GM21576 (cell line): ENCODE results near the gene MARCHF6.

ENCODE experiments used
- ATAC-seq: cut with Tn5 transposase; IDR thresholded peaks from one replicate; pipeline ENCODE4 v1.9.1; 2021; ENCODE audit warnings: mild to moderate bottlenecking, moderate library complexity; ENCODE audit not compliant: unreplicated experiment

MARCHF6 gene, protein sequence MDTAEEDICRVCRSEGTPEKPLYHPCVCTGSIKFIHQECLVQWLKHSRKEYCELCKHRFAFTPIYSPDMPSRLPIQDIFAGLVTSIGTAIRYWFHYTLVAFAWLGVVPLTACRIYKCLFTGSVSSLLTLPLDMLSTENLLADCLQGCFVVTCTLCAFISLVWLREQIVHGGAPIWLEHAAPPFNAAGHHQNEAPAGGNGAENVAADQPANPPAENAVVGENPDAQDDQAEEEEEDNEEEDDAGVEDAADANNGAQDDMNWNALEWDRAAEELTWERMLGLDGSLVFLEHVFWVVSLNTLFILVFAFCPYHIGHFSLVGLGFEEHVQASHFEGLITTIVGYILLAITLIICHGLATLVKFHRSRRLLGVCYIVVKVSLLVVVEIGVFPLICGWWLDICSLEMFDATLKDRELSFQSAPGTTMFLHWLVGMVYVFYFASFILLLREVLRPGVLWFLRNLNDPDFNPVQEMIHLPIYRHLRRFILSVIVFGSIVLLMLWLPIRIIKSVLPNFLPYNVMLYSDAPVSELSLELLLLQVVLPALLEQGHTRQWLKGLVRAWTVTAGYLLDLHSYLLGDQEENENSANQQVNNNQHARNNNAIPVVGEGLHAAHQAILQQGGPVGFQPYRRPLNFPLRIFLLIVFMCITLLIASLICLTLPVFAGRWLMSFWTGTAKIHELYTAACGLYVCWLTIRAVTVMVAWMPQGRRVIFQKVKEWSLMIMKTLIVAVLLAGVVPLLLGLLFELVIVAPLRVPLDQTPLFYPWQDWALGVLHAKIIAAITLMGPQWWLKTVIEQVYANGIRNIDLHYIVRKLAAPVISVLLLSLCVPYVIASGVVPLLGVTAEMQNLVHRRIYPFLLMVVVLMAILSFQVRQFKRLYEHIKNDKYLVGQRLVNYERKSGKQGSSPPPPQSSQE

DNA sequence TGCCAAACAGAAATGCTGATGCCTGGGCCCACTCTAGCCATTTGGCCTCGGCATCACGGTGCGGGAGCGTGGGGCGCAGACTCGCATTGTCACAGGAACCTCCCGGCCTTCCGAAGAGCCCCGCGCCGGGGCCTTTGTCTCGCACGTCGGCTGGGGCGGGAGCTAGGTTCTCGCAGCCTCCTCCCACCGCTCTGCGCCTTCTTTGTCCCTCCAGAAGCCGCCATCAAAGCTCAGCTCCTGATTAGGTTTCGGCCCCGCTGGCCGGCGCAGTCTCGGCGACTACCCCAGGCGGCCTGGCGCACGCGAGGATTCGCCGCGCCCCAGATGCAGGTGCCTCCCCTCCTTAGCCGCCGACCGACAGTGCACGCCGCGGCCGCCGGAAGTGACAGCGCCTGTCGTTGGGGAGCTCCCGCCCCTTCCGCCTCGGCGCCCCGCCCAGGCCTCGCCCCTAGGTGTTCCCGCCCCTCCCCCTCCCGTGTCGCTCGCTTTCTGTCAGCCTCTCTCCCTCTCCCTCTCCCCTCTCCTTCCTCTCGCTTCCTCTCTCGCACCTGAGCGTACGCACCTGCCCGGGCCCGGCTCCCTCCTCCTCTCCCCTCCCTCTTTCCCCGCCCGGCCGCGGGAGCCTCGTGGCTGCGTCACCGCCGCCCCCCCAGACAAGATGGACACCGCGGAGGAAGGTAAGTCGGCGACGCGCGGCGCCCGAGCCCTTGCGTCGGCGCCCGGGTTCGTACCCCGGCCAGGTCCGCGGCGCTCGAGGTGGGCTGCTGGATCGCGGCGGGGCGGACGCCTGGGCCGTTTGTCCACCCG, at the start of gene MARCHF6:
Gene MARCHF6, plus strand, starts transcription at position 455 of the 807 bp plus-strand sequence. Its CDS starts 204 bp downstream, at position 659.
- ATAC-seq = peak; percentile 81

DNA sequence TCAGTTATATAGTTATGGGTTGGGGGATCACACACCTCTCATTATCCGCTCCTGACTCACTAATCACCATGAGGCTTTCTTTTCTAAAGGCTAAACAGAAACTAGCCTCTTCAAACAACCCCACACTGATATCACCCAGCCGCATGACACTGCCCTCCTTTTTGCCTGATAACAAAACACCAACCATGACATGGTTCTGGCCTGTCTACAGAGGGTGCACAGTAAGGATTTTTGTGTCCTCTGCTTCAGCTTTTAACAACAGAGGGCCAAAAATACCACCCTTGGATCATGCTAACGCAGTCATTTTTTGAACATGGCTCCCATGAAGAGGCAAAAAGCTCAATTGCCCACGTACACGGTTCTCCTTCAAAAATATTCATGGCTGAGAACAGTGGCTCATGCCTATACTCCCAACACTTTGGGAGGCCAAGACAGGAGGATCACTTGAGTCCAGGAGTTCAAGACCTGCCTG, 49.8 kb upstream of the MARCHF6 start:
- ATAC-seq = no peak

- no peak for ATAC-seq
Measured at GRCh38 chr5:10304932-10305331, 48.6 kb upstream of the MARCHF6 start.

DNA sequence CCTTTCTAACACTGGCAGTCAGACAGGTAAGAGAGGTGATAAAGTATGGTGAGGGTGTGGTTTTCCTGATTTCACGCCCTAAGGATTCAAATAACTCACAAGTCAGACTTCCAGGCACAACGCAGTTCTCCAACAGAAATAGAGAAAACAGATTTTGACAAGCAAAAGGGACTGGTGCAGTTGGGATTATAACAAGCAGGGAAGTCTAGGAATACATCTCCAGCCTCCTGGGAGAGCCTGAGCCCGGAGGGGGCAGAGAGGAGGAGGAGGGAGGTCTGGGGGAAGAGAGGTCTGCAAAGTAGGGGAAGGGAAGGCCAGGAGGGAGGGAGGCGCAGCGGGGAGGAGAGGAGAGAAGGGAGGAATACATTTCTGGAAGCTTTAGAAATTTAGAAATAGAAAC, 47.4 kb upstream of the MARCHF6 start:
- no peak for ATAC-seq

DNA sequence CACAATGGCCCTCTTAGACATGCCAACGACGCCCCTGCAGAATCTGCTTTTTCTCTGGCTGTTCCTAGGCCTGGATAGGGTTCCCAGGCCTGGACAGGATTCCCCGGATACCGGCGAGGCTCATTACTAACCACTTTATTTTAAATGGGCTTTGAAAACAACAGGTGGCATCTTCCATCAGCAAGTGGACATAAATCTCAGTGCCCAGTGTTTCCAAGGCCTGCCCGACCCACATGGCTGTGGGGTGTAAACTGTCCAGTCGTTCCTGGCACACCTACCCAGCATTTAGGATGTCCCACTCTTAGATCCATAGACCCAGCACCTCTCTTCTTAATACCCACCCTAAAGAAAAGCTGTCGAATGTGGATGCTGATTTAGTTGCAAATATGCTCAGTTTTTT, 46.7 kb upstream of the MARCHF6 start:
- ATAC-seq = no peak

- peak; percentile 60 for ATAC-seq
Measured at GRCh38 chr5:10307206-10308148, 46.0 kb upstream of the MARCHF6 start, which contains the start of gene CMBL. Gene CMBL, minus strand, starts transcription at chr5:10307902. Its CDS starts 17,140 bp downstream, at chr5:10290762.

DNA sequence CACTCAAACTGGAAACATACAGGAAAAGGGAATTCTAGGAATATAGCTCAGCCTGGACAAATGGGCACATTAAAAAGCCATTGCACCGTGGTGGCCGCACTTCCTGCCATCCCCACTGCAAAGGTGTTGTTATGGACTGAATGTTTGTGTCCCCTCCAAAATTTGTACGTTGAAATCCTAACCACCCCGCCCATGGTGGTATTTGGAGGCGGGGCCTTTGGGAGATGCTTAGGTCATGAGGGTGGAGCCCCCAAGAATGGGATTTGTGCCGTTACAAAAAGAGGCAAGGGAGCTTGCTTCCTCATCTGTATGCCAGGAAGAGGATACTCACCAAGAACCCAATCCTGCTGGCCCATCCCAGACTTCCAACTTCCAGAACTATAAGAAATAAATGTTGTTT, 44.7 kb upstream of the MARCHF6 start:
- ATAC-seq = no peak

GRCh38 chr5:10310066-10310779, 43.3 kb upstream of the MARCHF6 start:
- no peak for ATAC-seq

DNA sequence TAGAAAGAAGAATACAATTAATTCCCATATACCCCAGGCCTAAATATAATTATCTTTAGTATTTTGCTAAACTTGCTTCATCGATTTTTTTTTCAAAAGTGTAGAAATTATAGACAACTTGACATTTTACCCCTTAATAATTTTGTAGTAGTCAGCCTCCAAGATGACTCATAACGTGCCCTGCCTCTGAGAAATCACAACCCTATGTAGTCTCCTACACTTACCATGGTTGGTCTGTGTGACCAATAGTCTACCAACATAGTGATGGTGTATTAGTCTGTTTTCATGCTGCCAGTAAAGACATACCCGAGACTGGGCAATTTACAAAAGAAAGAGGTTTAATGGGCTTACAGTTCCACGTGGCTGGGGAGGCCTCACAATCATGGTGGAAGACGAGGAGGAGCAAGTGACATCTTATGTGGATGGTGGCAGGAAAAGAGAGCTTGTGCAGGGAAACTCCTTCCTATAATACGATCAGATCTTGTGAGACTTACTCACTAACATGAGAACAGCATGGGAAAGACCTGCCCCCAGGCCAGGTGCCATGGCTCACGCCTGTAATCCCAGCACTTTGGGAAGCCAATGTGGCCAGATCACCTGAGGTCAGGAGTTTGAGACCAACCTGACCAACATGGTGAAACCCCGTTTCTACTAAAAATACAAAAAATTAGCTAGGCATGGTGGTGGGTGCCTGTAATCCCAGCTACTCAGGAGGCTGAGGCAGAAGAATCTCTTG, 42.5 kb upstream of the MARCHF6 start:
- peak; percentile 76 for ATAC-seq

DNA sequence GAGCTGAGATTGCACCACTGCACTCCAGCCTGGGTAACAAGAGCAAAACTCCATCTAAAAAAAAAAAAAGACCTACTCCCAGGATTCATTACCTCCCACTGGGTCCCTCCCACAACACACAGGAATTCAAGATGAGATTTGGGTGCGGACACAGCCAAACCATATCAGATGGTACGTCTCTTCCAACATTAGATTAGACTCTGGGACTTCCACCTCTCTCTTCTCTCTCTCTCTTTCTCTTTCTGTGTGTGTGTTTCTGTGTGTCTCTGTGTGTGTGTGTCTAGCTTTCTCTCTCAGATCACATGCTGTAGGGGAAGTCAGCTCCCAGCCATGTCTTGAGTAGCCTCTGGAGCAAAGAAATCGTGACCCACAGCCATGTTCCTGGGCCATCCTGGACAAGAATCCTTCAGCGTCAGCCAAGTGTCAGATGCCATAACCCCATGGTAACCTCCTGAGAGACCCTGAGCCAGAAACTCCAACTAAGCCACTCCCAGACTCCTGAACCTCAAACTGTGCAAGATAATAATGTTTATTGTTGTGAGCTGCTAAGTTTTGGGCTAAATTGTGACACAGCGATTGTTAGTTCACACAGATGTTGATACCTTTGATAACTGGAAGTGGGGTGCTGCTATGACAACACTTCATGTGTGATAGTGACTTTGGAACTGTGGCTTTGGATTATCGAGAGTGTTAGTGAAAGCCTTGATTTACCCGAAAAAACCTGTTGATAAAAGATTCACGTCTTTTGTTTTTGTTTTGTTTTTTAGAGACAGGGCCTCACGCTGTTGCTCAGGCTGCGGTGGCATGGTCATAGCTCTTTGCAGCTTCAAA, 41.7 kb upstream of the MARCHF6 start:
- no peak for ATAC-seq

- no peak for ATAC-seq
Measured at GRCh38 chr5:10315201-10315600, 38.3 kb upstream of the MARCHF6 start.

DNA sequence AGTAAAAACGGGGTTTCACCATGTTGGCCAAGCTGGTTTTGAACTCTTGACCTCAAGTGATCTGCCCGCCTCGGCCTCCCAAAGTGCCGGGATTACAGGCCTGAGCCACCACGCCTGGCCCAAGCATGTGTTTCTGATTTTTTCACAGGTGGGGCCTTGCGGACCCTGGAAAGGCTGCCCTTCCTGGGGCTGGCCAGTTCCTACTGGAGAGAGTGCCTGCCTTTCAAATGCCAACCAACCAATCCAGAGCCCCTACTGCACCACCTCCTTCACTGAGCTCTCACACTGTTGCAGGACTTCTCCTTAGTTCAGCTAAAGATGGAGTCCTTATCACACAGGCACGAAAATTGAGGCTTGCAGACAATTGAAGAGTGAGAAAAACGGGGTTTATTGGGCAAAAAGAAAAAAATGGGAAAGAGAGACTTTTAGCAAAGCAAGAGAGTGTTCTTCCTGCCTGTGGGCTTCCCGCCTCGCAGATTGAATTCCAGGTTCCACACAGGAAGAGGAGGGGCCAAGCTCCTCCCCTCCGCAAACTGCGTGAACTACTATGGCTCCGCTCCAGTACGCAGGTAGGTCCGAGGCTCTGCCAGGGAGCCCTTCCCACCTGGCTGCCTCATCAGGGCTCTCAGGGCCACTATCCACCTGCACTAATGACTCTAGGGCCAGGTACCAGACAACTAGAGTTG, 37.5 kb upstream of the MARCHF6 start:
- ATAC-seq = no peak

DNA sequence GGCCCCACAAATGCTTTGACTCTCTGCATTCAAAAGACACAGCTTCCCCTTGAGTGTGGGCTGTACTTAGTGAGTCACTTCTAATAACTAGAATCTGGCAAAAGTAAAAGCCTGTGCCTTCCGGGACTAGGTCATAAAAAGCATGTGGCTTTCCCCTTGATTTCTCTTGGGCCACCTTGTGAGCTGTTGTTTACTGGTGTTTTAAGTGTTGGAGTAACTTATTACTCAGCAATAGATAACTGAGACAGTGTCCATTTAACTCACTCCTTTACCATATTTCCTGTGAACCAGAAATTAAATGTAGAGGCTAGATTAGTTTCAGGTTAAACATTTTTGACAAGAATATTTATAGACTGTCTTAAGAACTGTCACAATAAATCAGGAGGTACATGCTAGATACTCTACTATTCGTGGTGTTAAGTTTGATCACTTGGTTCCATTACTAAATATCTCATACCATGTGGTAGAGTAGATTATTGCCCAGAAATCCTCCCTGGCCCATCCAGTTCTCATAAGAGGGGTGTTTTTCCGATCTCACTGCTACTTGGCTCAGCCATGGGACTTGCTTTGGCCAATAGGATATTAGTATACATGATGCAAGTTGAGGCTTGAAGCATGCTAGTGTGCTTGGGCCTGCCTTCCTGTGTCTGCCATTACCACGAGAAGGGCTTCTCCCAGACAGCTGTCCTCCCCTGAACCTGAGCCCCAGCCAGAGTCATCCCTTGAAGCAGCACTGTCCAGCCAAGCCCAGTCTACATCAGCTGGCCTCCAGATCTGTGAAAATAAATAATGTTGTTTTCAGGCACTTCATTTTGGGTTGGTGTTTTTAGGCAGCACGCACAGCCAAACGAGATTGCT, 35.4 kb upstream of the MARCHF6 start:
- ATAC-seq = peak; percentile 59

GRCh38 chr5:10319202-10319851, 34.2 kb upstream of the MARCHF6 start:
- ATAC-seq = no peak

DNA sequence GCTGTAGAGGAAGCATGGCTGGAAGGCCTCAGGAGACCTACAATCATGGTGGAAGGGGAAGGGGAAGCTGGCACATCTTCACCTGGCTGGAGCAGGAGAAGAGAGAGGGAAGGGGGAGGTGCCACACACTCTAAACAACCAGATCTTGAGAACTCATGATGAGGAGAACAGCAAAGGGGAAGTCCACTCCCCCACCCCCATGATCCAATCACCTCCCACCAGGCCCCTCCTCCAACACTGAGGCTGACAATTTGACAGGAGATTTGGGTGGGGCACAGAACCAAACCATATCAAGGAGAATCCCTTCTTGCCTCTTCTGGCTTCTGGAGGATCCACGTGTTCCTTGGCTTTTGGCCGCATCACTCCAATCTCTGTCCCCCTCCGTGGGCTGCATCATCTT, 32.7 kb upstream of the MARCHF6 start:
- ATAC-seq = no peak
